Kidney (tissue), 14 donors: ENCODE results near the gene MFSD2A. TPM values are rescaled to one million over a fixed set of nuclear protein-coding genes. Genes with fewer than 3 reads are reported as not detected.
"Not testable (repeated sequence)": the region's sequence is repeated elsewhere in the genome, so short reads cannot be mapped to it uniquely, and the experiment has no call there.

Experiments
- DNase-seq, 5 donors: peaks; one replicate each; pipeline ENCODE4 v3.0.0-alpha.2; 2013 to 2020
- FAIRE-seq: peaks from 2 replicates; lab custom pipeline; 2012; peaks lifted over from hg19 to GRCh38; lab: Jason Lieb, UNC
- H3K27ac ChIP-seq, 2 donors: one replicate each; pipeline ENCODE4 v1.7.0; 2013; ENCODE audit warnings: low read depth in 2 of 2, low read length in 2 of 2, inconsistent platforms in 1 of 2
- H3K27me3 ChIP-seq: one replicate; pipeline ENCODE4 v1.7.1; 2013; ENCODE audit warnings: low read length, inconsistent platforms; ENCODE audit not compliant: control insufficient read depth, insufficient read depth
- H3K36me3 ChIP-seq, 3 donors: one replicate each; pipeline versions ENCODE4 v1.7.0 to v1.7.1; 2013; ENCODE audit warnings: low read length in 3 of 3, control low read depth in 1 of 3, inconsistent platforms in 1 of 3; ENCODE audit not compliant: insufficient read depth in 3 of 3, control insufficient read depth in 2 of 3
- H3K4me1 ChIP-seq, 3 donors: one replicate each; pipeline versions ENCODE4 v1.7.0 to v1.7.1; 2013; ENCODE audit warnings: low read length in 3 of 3, inconsistent platforms in 1 of 3, low read depth in 1 of 3; ENCODE audit not compliant: control insufficient read depth in 2 of 3, insufficient read depth in 2 of 3
- H3K4me3 ChIP-seq, 3 donors: one replicate each; pipeline versions ENCODE4 v1.7.0 to v1.8.1; 2013; ENCODE audit warnings: low read length in 3 of 3, control low read depth in 1 of 3, inconsistent platforms in 1 of 3
- H3K9ac ChIP-seq, 3 donors: one replicate each; pipeline versions ENCODE4 v1.7.0 to v1.7.1; 2013; ENCODE audit warnings: low read length in 3 of 3, control low read depth in 1 of 3, inconsistent platforms in 1 of 3
- H3K9me3 ChIP-seq, 3 donors: one replicate each; pipeline versions ENCODE4 v1.7.0 to v1.7.1; 2013; ENCODE audit warnings: low read length in 3 of 3, control low read depth in 1 of 3, inconsistent platforms in 1 of 3; ENCODE audit not compliant: control insufficient read depth in 2 of 3, insufficient read depth in 1 of 3
- CTCF ChIP-seq: IDR thresholded peaks from 3 replicates; pipeline ENCODE4 v1.5.1; 2012; ENCODE audit warnings: mild to moderate bottlenecking, moderate library complexity, borderline replicate concordance; ENCODE audit not compliant: insufficient read depth; ENCODE audit errors: extremely low read depth
- intact Hi-C: fragments of 100-400 bp; cut with DNase I; formaldehyde crosslinking; loops from one replicate; pipeline ENCODE4 v1.11.1; 2022
- polyA plus RNA-seq: library from polyadenylated mRNA; stranded (reverse); fragments of 350-450 nt; fragmentation: Illumina TruSeq; extraction: RNeasy Lipid Tissue Mini Kit (QIAGEN cat#74804); gene quantifications from one replicate; pipeline ENCODE4 v1.2.3, GENCODE V29; 2014; ENCODE audit warnings: low read depth, low replicate concordance; ENCODE audit not compliant: insufficient read depth
- total RNA-seq: library from RNA; stranded (reverse); fragmentation: NEBNext Ultra II Directional; extraction: Animal tissue kit (Norgen Biotek cat#: 25700); gene quantifications from one replicate; pipeline ENCODE4 v1.2.1, GENCODE V29; 2021
- donor health status: control.
- donor health status: control.
- donor health status: control.
- donor health status: control.
- donor health status: control.
- donor health status: DM: yes; HTN: yes; CAD: no.
- donor health status: Normal renal cell carcinoma (clear cell type).

The MFSD2A gene
- total and polyA plus RNA-seq, 2 donors from 2014 or later, result 10.0 to 10.5 TPM

- Histone ChIP-seq H3K4me1 (no peaks in the 10 kb centered on the region), H3K9me3 (no peaks in the 10 kb centered on the region), H3K36me3 (no peaks in the 10 kb centered on the region), H3K9ac (no peak overlapping the region), H3K27me3 (no peaks in the 10 kb centered on the region), H3K4me3 (no peak overlapping the region), H3K27ac (no peak overlapping the region)
- no peak for FAIRE-seq
- DNase-seq, result no peak
- TF ChIP-seq CTCF, result no peak
- intact Hi-C loops, result no loop called here
Measured at GRCh38 chr1:39981945-39982344, 27.0 kb downstream of the MFSD2A start.

GRCh38 chr1:39984480-39984879 lies 29.5 kb downstream of the MFSD2A start:
- FAIRE-seq, H3K9me3 ChIP-seq, H3K4me3 ChIP-seq, DNase-seq, H3K27ac ChIP-seq, intact Hi-C loops, H3K4me1 ChIP-seq, H3K9ac ChIP-seq, H3K36me3 ChIP-seq, H3K27me3 ChIP-seq: not testable (repeated sequence)

DNA sequence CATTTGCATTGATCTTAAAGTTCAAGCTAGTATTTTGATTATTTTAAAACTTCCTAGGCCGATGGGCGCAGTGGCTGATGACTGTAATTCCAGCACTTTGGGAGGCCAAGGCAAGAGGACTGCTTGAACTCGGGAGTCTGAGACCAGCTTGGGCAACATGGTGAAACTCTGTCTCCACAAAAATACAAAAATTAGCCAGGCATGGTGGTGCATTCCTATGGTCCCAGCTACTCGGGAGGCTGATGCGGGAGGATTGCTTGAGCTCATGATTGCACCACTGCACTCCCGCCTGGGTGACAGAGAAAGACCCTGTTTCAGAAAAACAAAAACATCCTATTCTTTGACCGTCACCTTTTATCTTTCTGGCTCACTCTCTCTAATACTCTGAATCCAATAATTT lies 30.0 kb downstream of the MFSD2A start:
- FAIRE-seq, result no peak
- H3K36me3 ChIP-seq, result no peaks in the 10 kb centered on the region
- no peaks in the 10 kb centered on the region for H3K9me3 ChIP-seq
- no peak overlapping the region for H3K4me3 ChIP-seq
- H3K27me3 ChIP-seq, result no peaks in the 10 kb centered on the region
- no peak for DNase-seq
- intact Hi-C loops, result no loop called here
- H3K9ac ChIP-seq, result no peak overlapping the region
- no peaks in the 10 kb centered on the region for H3K4me1 ChIP-seq
- TF ChIP-seq CTCF, result no peak
- no peak overlapping the region for H3K27ac ChIP-seq

DNA sequence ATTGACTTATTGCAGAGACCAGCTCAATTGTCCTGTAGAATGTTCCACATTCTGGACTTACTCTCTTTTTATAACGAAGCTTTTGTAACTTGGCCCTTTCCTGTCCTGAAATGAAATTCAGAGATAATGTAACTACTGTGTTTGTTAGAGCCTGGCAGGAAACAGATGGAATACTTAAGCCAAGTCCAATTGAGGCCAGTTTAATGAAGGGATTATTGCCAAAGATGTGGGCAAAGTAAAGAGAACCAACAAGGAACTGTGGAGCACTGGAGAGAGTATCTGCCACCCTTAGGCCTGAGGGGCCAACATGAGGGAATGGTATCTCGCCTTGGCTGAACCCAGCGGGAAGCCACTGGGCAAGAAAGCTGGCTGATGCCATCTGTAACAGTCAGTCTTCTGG lies 32.9 kb downstream of the MFSD2A start:
- Histone ChIP-seq H3K4me1 (no peaks in the 10 kb centered on the region), H3K36me3 (no peaks in the 10 kb centered on the region), H3K4me3 (no peak overlapping the region), H3K9ac (no peak overlapping the region), H3K9me3 (no peaks in the 10 kb centered on the region), H3K27me3 (no peaks in the 10 kb centered on the region), H3K27ac (no peak overlapping the region)
- no peak for DNase-seq
- intact Hi-C loops, result no loop called here
- no peak for FAIRE-seq
- TF ChIP-seq CTCF, result no peak
